HTR-8/SVneo (cell line): Measurements from ENCODE around the gene ST7.
A peak's percentile ranks its signal among the peaks of the same experiment; 100 is the strongest.

Source experiments
- DNase-seq: peaks from one replicate; pipeline ENCODE4 v3.0.0; 2011; ENCODE audit warnings: low spot score, mixed read lengths; ENCODE audit not compliant: insufficient read length
- FAIRE-seq: peaks from 2 replicates; lab custom pipeline; 2011; peaks lifted over from hg19 to GRCh38; lab: Jason Lieb, UNC

Gene ST7

GRCh38 chr7:117138495-117138894 lies 185.2 kb downstream of the ST7 start:
- DNase-seq: no peak
- no peak for FAIRE-seq

GRCh38 chr7:117138981-117139380 lies 185.7 kb downstream of the ST7 start:
- DNase-seq (no peak), FAIRE-seq (no peak)

GRCh38 chr7:117139397-117139984 lies 186.2 kb downstream of the ST7 start:
- FAIRE-seq: no peak
- DNase-seq: no peak

GRCh38 chr7:117140921-117141320 lies 187.6 kb downstream of the ST7 start:
- FAIRE-seq: no peak
- no peak for DNase-seq

- no peak for DNase-seq
- FAIRE-seq: no peak
These were observed 189.8 kb downstream of the ST7 start for GRCh38 chr7:117143066-117143465.

DNA sequence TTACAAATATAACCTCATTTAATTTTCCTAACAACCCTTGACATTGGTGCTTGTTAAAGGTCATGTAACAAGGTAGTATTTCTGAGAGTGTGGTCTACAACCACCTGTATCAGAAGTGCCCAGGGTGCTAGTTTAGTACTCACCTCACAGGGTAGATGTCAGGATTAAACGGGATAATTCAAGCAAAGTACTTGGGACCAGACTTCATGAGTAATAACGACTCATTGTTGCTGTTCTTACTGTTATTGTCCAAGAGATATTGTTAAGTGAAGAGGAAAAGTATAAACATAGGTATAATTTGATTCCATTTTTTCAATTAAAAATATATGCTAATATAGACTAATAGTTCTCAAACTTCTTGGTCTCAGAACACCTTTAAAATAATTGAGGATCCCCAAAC lies 190.3 kb downstream of the ST7 start:
- no peak for FAIRE-seq
- DNase-seq: no peak

DNA sequence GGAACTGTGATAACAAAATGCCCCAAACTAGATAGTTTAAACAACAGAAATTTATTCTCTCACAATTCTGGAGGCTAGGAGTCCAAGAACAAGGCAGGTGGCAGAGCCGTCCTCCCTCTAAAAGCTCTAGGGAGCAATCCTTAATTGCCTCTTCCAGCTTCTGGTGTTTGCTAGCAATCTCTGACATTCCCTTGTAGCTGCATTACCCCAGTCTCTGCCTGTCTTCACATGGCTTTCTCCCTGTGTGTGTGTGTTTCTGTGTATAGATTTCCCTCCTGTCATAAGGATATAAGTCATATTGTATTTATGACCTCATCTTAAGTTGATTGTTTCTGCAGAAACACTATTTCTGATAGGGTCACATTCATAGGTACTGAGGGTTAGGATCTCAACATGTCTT lies 192.0 kb downstream of the ST7 start:
- no peak for DNase-seq
- FAIRE-seq: no peak

- no peak for DNase-seq
- no peak for FAIRE-seq
These were observed 192.8 kb downstream of the ST7 start for GRCh38 chr7:117146059-117146458.

- no peak for FAIRE-seq
These were observed 193.2 kb downstream of the ST7 start for GRCh38 chr7:117146511-117146910.

GRCh38 chr7:117148971-117149370 lies 195.7 kb downstream of the ST7 start:
- DNase-seq: no peak

More at GRCh38 chr7:117146511-117146910, 193.2 kb downstream of the ST7 start:
- no peak for DNase-seq

DNA sequence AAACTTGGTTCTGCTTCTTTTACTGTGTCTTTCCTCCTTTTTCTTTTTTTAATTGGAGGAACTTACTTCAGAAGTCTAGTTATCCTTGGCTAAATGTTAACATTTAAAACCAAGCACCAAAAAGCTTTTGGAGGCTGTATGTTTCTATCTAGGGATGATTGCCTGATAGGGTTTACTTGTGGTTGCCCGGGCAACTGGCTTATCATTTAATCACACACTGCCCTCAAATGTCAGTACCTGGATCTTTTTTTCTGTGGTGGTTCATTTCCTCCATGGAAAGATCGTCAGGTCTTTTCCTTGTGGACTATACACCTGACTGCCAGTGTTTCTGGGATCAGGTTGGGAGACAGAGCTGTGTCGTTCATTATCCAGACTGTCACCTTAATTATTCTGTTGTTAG lies 196.4 kb downstream of the ST7 start:
- FAIRE-seq: no peak
- DNase-seq: no peak

More at GRCh38 chr7:117148971-117149370, 195.7 kb downstream of the ST7 start:
- no peak for FAIRE-seq

DNA sequence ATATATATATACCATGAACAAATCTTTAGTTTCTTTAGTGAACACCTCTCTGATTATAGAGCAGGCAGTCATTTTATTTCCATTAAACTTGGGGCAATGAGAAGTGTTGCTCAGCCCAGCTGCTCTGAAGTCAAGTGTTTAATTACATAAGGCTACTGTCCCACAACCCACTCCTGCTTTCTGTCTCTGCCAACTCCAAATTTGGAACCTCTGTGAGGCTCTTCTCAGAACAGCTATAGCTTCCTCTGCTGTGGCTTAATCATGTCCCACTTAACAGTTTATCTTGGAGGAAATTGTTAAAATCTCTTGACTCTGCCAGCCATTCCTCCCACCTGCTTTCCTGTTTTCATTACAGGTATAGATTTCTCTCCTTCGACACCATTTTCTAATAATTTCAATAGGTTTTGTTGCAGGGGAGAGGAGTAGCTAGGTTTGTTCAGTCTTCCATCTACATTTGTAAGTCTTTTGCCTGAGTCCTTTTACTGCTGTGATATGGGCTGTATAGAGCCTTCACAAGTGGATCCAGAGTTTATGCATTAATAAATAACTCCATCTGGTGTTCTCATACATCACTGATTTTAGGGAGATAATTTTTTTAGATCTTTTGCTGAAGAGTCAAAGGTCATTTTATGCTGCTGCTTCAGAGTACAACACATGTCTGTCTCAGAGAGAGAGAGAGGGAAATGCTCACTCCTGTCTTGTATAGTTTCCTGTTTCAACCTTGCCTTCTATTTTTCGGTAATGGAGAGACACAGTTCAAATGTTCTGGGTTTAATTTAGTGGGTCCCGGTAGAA lies 199.1 kb downstream of the ST7 start:
- no peak for DNase-seq
- FAIRE-seq: no peak

- FAIRE-seq: no peak
These were observed 199.8 kb downstream of the ST7 start for GRCh38 chr7:117153016-117153545.

GRCh38 chr7:117154721-117155120 lies 201.4 kb downstream of the ST7 start:
- DNase-seq: no peak
- FAIRE-seq: no peak

More at GRCh38 chr7:117153016-117153545, 199.8 kb downstream of the ST7 start:
- no peak for DNase-seq

DNA sequence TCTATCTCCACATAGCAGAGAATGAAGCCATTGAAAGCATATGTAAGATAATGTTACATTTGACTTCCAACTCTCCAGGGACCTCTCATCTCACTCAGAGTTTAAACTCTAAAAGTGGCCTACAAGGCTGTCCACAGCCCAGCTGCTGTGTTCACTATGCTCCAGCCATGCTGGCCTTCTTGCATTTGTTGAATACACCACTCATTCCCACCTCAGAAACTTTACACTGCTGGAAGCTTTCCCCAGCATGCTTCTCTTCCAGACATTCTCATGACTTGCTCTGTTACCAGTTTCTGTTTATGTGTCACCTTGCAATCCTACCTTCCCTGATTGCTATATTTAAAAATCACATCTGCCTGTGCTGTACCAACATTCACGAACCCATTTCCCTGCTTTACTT lies 202.4 kb downstream of the ST7 start:
- no peak for FAIRE-seq
- DNase-seq: no peak

DNA sequence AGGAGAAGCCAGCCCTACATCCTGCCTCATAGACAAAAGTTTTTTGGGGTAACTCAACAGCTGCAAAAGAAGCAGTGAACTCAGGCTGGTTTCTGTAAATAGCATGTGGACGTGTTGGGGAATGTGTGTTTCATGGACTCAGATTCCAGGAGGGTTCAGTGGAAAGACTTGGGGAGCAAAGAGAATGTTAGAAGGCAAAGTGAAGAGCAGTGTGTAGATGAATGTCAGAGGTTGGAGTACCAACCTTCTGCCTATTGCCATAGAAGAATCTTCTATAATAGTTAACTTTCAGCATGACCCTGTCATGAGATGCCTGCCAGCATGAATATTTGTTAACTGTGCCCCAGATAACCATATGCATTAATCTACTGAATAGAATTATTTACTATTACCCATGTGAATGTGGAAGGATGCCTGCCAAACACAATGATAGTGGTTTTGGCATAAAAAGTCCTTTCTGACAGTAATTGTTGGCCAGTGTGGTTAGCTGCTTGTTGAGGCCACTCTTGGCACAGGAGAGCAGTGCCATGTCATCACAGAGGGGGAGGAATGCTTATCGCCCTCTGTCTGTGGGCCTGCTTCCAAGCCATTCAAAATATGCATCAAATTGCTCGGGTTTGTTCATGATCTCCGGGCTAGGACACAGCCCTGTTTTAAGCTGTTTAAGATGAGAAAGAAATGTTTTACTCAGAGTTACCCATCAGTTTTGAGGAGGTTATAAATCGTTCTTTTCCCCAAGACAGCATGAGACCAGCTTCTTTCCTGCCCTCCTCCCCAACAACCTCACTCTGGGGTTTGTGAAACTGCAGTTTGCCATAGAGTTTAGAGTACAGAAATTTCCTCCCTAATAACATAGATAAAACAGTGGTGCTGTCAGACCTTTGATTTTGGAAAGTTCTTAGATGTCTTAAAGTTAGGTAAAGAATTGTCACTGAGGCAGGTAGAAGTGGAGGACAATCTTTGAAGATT lies 204.2 kb downstream of the ST7 start:
- DNase-seq (peak; percentile 24), FAIRE-seq (no peak)

DNA sequence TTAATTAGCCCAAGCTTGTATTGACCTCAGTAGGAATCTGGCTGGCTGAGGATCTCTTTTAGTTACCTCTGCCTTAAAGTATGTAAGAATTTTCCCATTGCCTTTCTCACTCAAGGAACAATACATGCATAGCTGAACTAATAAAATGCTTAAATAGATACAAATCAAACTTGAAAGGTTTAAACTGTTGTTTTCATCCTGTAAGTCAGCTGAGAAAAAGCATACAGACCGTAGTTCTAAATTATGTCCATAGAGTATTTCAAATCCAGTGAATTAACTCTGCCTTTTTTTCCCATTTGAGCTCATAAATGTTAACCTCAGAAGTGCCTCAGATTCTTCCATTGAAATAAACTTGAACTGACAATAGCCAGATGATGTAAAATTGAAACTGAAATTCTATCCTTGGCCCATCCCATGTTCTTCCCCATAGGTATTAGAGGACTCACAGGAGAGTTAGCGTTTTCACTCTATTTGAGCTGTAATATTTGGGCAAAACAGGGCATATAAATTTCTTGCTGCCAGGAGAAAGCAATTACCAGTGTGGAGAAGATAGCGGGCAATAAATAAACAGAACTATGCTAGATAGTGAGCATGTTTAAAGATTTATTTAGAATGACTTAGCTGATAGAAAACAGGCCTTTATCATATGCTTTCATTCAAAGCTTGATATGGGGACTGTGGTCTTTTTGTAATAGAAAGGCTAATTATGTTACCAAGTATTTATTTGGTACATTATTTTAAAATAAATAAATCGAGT lies 205.8 kb downstream of the ST7 start:
- DNase-seq (no peak), FAIRE-seq (no peak)

DNA sequence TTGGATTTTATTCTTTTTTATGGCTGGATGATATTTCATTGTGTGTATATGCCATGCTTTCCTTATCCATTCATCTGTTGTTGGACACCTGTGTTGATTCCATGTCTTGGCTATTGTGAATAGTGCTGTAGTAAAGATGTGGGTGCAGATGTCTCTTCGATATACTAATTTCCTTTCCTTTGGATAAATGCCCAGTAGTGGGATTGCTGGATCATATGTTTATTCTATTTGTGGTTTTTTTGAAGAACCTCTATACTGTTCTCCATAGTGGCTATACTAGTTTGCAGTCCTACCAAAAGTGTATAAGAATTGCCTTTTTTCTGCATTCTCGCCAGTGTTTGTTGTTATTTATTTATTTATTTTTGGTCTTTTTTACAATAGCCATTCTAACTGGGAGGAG lies 209.8 kb downstream of the ST7 start:
- no peak for DNase-seq
- no peak for FAIRE-seq

- FAIRE-seq (no peak), DNase-seq (no peak)
These were observed 211.3 kb downstream of the ST7 start for GRCh38 chr7:117164620-117165019.

- DNase-seq (no peak), FAIRE-seq (no peak)
These were observed 212.4 kb downstream of the ST7 start for GRCh38 chr7:117165656-117166055.
